Measurements from ENCODE around the gene RAD23A.

RAD23A gene

DNA sequence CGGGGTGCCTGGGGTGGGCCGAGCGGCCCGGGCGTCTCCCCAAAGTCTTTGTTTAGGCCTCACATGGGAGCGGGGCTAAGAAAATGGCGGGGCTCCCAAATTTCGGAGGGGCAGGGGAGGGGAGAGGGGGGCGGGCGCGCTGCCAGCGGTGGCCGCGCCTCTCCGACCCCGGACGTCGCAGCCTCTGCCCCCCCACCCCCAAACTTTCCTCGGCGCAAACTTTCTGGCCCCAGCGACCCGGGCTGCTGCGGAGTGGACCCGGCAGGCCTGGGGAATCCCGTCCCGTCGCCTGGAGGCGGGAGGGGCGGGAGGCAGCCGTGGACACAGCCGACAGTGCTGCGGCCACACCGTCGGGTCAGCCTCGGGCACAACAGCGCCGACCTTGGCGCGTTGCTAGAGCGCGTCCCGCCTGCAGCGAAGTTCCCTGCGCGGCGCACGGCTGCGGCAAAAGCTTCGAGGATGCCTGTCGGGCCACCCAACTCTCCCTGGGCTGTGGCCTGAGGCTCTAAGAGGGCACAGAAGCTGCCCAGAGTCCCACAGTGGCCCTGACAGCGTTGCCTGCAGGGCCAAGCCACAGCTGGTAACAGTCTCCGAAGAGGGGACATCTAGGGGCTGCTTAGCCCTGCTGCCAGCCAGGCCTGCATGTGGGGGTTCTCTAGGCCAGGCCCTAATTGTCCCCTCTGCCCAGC, 50.9 kb downstream of the RAD23A start:
- peaks cover 5% of the 10 kb centered on the region for H3K4me1 Mint-ChIP-seq
- H3K27me3 Mint-ChIP-seq (ENCODE audit: low read depth, poor library complexity), result peaks cover 56% of the 10 kb centered on the region
- H3K27ac Mint-ChIP-seq, result no peak overlapping the region
- DNase-seq, result no peak
- H3K9me3 Mint-ChIP-seq, result peaks cover 10% of the 10 kb centered on the region
- TF ChIP-seq, protein P1, sequence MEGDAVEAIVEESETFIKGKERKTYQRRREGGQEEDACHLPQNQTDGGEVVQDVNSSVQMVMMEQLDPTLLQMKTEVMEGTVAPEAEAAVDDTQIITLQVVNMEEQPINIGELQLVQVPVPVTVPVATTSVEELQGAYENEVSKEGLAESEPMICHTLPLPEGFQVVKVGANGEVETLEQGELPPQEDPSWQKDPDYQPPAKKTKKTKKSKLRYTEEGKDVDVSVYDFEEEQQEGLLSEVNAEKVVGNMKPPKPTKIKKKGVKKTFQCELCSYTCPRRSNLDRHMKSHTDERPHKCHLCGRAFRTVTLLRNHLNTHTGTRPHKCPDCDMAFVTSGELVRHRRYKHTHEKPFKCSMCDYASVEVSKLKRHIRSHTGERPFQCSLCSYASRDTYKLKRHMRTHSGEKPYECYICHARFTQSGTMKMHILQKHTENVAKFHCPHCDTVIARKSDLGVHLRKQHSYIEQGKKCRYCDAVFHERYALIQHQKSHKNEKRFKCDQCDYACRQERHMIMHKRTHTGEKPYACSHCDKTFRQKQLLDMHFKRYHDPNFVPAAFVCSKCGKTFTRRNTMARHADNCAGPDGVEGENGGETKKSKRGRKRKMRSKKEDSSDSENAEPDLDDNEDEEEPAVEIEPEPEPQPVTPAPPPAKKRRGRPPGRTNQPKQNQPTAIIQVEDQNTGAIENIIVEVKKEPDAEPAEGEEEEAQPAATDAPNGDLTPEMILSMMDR (IDR thresholded peaks at IDR 0.05), result no peak
- no peaks in the 10 kb centered on the region for H3K36me3 Mint-ChIP-seq (ENCODE audit: low read depth)
- H3K4me3 Mint-ChIP-seq, result no peak overlapping the region

DNA sequence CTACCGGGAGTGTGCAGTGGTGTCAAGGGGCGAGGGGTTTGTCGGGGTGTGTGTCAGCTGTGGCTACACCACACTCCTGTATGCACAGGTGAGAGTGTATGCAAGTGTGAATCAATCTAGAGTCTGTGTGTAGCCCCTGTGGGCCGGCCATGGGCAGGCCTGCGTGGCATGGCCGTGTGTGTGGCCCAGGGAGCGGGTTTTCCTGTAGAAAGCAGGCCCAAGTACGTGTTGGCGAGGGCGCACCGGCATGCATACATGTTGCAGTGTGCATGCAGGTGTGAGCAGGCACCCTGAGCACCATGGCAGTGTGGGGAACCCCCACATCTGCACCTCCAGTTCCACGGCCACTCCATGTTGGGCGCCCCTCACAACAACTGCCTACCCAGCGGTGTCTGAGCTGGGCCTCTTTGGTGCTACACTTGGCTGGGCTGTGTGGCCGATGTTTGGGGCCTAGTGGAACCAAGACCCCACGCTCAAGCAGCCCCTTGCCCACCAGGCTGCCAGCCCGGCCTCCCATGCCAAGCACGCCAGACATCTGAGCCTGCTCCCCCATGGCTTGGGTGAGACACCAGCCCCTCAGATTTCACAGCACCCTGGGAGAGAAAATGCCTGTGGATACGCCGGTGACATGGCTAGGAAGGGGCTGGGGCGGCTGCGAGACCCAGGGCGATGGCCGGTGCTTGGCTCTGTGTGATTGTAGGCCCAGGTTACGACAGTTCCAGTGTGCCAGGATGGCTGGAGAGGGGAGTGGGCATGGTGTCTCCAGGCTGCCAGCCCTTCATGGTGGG, 51.7 kb downstream of the RAD23A start:
- Mint-ChIP-seq H3K27me3 (ENCODE audit: low read depth, poor library complexity) (peaks cover 61% of the 10 kb centered on the region), H3K4me1 (peaks cover 5% of the 10 kb centered on the region), H3K9me3 (peaks cover 7% of the 10 kb centered on the region), H3K36me3 (ENCODE audit: low read depth) (no peaks in the 10 kb centered on the region), H3K27ac (no peak overlapping the region), H3K4me3 (no peak overlapping the region)
- TF ChIP-seq, protein P1 (IDR thresholded peaks at IDR 0.05), result no peak
- no peak for DNase-seq

DNA sequence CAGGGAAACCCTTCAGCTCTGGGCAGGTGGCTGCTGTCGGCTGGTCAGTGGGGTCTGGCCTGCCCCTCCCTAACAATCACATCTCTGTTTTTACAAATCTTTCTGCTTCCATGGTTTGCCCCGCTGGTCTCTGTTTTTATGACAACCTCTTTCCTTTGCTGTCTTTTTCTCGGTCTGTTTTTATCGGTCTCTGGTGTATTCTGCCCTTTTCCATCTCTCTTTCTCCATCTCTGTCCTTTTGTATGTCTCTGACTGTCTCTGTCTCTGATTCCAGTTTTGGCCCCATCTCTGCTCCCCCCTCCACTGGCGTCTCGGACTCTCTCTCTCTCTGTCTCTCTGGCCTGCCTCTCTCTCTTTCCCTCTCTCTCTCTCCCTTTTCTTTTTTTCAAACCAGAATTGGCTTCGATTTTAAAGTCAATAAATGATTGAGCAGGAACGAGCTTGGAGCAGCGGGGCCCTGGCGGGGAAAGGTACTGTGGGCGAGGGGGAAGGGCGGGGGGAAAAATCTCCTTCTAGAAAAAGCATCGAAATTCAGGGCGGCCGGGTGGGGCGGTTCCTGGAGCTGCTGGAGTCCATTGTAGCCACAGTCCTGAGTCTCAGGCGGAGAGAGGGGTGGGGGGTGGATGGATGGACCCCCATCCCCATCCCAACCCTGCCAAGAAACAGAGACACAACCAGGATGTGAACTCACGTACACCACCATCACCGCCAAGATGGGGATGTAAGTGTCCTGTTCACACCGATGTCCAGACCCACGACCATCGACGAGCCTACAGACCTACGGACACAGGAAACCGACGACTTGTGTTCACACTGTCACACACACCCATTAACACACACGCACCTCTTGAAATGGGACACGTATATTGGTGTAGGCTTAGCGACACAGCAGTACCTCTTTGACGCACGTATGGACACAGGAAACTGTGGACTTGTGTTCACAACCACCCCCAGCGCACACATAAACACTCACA, 52.6 kb downstream of the RAD23A start:
- Mint-ChIP-seq H3K27me3 (ENCODE audit: low read depth, poor library complexity) (peaks cover 70% of the 10 kb centered on the region), H3K4me1 (peaks cover 5% of the 10 kb centered on the region), H3K27ac (no peak overlapping the region), H3K9me3 (peaks cover 4% of the 10 kb centered on the region), H3K36me3 (ENCODE audit: low read depth) (no peaks in the 10 kb centered on the region), H3K4me3 (no peak overlapping the region)
- TF ChIP-seq, protein P1 (IDR thresholded peaks at IDR 0.05), result no peak
- DNase-seq, result no peak

DNA sequence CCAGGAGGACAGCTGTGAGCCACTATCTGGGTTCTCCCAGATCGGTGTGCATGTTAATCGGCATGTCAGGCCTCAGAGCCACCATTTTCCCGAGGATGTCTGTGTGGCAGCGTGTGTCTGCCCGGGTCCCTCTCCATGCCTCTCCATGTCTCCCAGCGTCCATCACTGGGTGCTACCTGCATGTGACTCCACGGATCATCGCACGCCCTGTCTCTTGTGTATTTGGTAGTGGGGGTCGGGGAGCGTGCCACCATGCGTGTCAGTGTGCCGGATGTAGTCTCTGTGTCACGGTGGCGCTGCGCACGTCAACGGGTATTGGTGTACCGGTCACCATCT, 55.5 kb downstream of the RAD23A start:
- TF ChIP-seq, protein P1 (IDR thresholded peaks at IDR 0.05), result no peak
- DNase-seq, result no peak
- H3K4me1 Mint-ChIP-seq, result no peaks in the 10 kb centered on the region
- peaks cover 95% of the 10 kb centered on the region for H3K27me3 Mint-ChIP-seq (ENCODE audit: low read depth, poor library complexity)
- no peaks in the 10 kb centered on the region for H3K36me3 Mint-ChIP-seq (ENCODE audit: low read depth)
- H3K27ac Mint-ChIP-seq, result no peak overlapping the region
- H3K4me3 Mint-ChIP-seq, result no peak overlapping the region
- no peaks in the 10 kb centered on the region for H3K9me3 Mint-ChIP-seq

DNA sequence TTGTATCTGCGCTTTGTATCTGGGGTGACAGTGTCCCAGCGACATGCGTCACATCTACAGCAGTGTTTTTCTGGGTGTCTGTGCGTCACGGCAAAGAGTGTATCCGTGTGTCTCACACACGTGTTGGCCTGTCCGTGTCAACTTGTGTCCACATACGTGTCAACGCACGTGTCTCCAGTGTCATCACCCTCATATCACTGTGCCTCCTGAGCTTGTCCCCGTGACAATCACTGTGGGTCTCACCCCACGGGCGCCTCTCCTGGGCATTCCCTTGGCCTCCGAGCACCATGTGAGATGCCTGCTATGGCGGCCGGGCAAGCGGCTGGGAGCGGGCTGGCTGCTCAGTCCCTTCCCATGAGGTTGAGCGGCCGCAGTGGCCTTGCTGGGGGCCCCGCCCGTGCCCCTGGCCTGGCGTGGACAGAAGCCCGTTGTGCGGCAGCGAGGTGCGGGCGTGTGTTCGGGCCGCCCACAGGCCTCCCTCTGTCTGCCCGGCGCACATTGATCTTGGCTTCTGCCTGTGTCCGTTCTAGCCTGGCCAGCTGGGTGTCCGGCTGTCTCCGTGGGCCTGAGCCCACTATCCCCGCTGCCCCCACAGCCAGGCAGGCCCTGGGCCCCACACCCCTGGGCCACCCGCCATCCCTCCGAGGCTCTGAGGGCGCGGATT, 56.0 kb downstream of the RAD23A start:
- no peaks in the 10 kb centered on the region for H3K4me1 Mint-ChIP-seq
- TF ChIP-seq, protein P1 (IDR thresholded peaks at IDR 0.05), result no peak
- peaks cover 97% of the 10 kb centered on the region for H3K27me3 Mint-ChIP-seq (ENCODE audit: low read depth, poor library complexity)
- no peak overlapping the region for H3K4me3 Mint-ChIP-seq
- no peaks in the 10 kb centered on the region for H3K9me3 Mint-ChIP-seq
- H3K36me3 Mint-ChIP-seq (ENCODE audit: low read depth), result no peaks in the 10 kb centered on the region
- H3K27ac Mint-ChIP-seq, result no peak overlapping the region
- DNase-seq, result no peak
